ENCODE data around the gene CLIC5.
A peak's percentile ranks its signal among the peaks of the same experiment; 100 is the strongest.
"Not testable (repeated sequence)": the region's sequence is repeated elsewhere in the genome, so short reads cannot be mapped to it uniquely, and the experiment has no call there.

Gene CLIC5

GRCh38 chr6:45951321-45952167, 64.1 kb downstream of the CLIC5 start:
- peaks cover 2% of the 10 kb centered on the region for H3K36me3 Mint-ChIP-seq (ENCODE audit: low read depth)
- no peak for ATAC-seq
- no peaks in the 10 kb centered on the region for H3K4me1 Mint-ChIP-seq

GRCh38 chr6:45949256-45949655, 66.4 kb downstream of the CLIC5 start:
- DNase-seq, result no peak
- Mint-ChIP-seq H3K4me3 (no peak overlapping the region), H3K27me3 (no peaks in the 10 kb centered on the region), H3K27ac (no peak overlapping the region), H3K9me3 (no peaks in the 10 kb centered on the region), H3K4me1 (no peaks in the 10 kb centered on the region), H3K36me3 (ENCODE audit: low read depth) (peaks cover 2% of the 10 kb centered on the region)
- ATAC-seq, result no peak

More at GRCh38 chr6:45951321-45952167, 64.1 kb downstream of the CLIC5 start:
- H3K4me3 Mint-ChIP-seq, result no peak overlapping the region
- H3K9me3 Mint-ChIP-seq, result no peaks in the 10 kb centered on the region
- no peak for DNase-seq
- no peaks in the 10 kb centered on the region for H3K27me3 Mint-ChIP-seq
- no peak overlapping the region for H3K27ac Mint-ChIP-seq

GRCh38 chr6:45947807-45948206, 67.9 kb downstream of the CLIC5 start:
- Mint-ChIP-seq H3K27me3 (no peaks in the 10 kb centered on the region), H3K27ac (no peak overlapping the region), H3K36me3 (ENCODE audit: low read depth) (peaks cover 2% of the 10 kb centered on the region), H3K9me3 (no peaks in the 10 kb centered on the region), H3K4me3 (no peak overlapping the region), H3K4me1 (no peaks in the 10 kb centered on the region)
- ATAC-seq (no peak), DNase-seq (no peak)

- ATAC-seq (no peak), DNase-seq (no peak)
- no peaks in the 10 kb centered on the region for H3K4me1 Mint-ChIP-seq
- no peak overlapping the region for H3K4me3 Mint-ChIP-seq
- H3K9me3 Mint-ChIP-seq, result no peaks in the 10 kb centered on the region
- H3K27me3 Mint-ChIP-seq, result no peaks in the 10 kb centered on the region
- peaks cover 2% of the 10 kb centered on the region for H3K36me3 Mint-ChIP-seq (ENCODE audit: low read depth)
- H3K27ac Mint-ChIP-seq, result no peak overlapping the region
These were observed 68.8 kb downstream of the CLIC5 start for GRCh38 chr6:45946887-45947286.

- ATAC-seq, result peak; percentile 49
- H3K9me3 Mint-ChIP-seq, result no peaks in the 10 kb centered on the region
These were observed 69.3 kb downstream of the CLIC5 start for GRCh38 chr6:45946352-45946751.

GRCh38 chr6:45942953-45943352, 72.7 kb downstream of the CLIC5 start:
- no peaks in the 10 kb centered on the region for H3K27me3 Mint-ChIP-seq
- no peak for ATAC-seq
- peaks cover 6% of the 10 kb centered on the region for H3K4me1 Mint-ChIP-seq
- no peaks in the 10 kb centered on the region for H3K36me3 Mint-ChIP-seq (ENCODE audit: low read depth)
- no peak overlapping the region for H3K27ac Mint-ChIP-seq
- no peak for DNase-seq
- no peak overlapping the region for H3K4me3 Mint-ChIP-seq
- H3K9me3 Mint-ChIP-seq, result no peaks in the 10 kb centered on the region

More at GRCh38 chr6:45946352-45946751, 69.3 kb downstream of the CLIC5 start:
- no peak overlapping the region for H3K27ac Mint-ChIP-seq
- H3K27me3 Mint-ChIP-seq, result no peaks in the 10 kb centered on the region
- H3K36me3 Mint-ChIP-seq (ENCODE audit: low read depth), result peaks cover 2% of the 10 kb centered on the region
- no peak overlapping the region for H3K4me3 Mint-ChIP-seq
- H3K4me1 Mint-ChIP-seq, result no peaks in the 10 kb centered on the region
- peak; percentile 10 for DNase-seq

GRCh38 chr6:45933855-45934254, 81.8 kb downstream of the CLIC5 start:
- ATAC-seq (no peak), DNase-seq (no peak)
- H3K4me1 Mint-ChIP-seq, result no peaks in the 10 kb centered on the region
- H3K36me3 Mint-ChIP-seq (ENCODE audit: low read depth), result no peaks in the 10 kb centered on the region
- no peak overlapping the region for H3K27ac Mint-ChIP-seq
- no peaks in the 10 kb centered on the region for H3K9me3 Mint-ChIP-seq
- no peak overlapping the region for H3K4me3 Mint-ChIP-seq
- no peaks in the 10 kb centered on the region for H3K27me3 Mint-ChIP-seq

GRCh38 chr6:45931232-45931631, 84.4 kb downstream of the CLIC5 start:
- peaks cover 9% of the 10 kb centered on the region for H3K4me1 Mint-ChIP-seq

GRCh38 chr6:45930420-45931040, 85.1 kb downstream of the CLIC5 start:
- no peaks in the 10 kb centered on the region for H3K9me3 Mint-ChIP-seq
- DNase-seq (peak; percentile 71), ATAC-seq (no peak)
- no peak overlapping the region for H3K4me3 Mint-ChIP-seq
- H3K27ac Mint-ChIP-seq, result no peak overlapping the region
- no peaks in the 10 kb centered on the region for H3K36me3 Mint-ChIP-seq (ENCODE audit: low read depth)
- no peaks in the 10 kb centered on the region for H3K27me3 Mint-ChIP-seq
- H3K4me1 Mint-ChIP-seq, result peaks cover 9% of the 10 kb centered on the region

More at GRCh38 chr6:45931232-45931631, 84.4 kb downstream of the CLIC5 start:
- no peak for DNase-seq
- Mint-ChIP-seq H3K27me3 (no peaks in the 10 kb centered on the region), H3K4me3 (no peak overlapping the region), H3K27ac (no peak overlapping the region), H3K36me3 (ENCODE audit: low read depth) (no peaks in the 10 kb centered on the region), H3K9me3 (no peaks in the 10 kb centered on the region)
- no peak for ATAC-seq

- DNase-seq (no peak), ATAC-seq (no peak)
- Mint-ChIP-seq H3K4me1 (peaks cover 11% of the 10 kb centered on the region), H3K36me3 (ENCODE audit: low read depth) (no peaks in the 10 kb centered on the region), H3K4me3 (no peak overlapping the region), H3K27me3 (no peaks in the 10 kb centered on the region), H3K27ac (no peak overlapping the region), H3K9me3 (no peaks in the 10 kb centered on the region)
These were observed 86.0 kb downstream of the CLIC5 start for GRCh38 chr6:45929421-45930361.

- no peak for ATAC-seq
- no peak for DNase-seq
- no peaks in the 10 kb centered on the region for H3K36me3 Mint-ChIP-seq (ENCODE audit: low read depth)
- H3K9me3 Mint-ChIP-seq, result no peaks in the 10 kb centered on the region
- no peak overlapping the region for H3K4me3 Mint-ChIP-seq
- H3K4me1 Mint-ChIP-seq, result peaks cover 20% of the 10 kb centered on the region
- no peaks in the 10 kb centered on the region for H3K27me3 Mint-ChIP-seq
- no peak overlapping the region for H3K27ac Mint-ChIP-seq
These were observed 86.8 kb downstream of the CLIC5 start for GRCh38 chr6:45928721-45929305.

GRCh38 chr6:45927421-45928320, 88.0 kb downstream of the CLIC5 start:
- no peak for ATAC-seq
- peaks cover 31% of the 10 kb centered on the region for H3K4me1 Mint-ChIP-seq
- no peak overlapping the region for H3K4me3 Mint-ChIP-seq

GRCh38 chr6:45926423-45926822, 89.2 kb downstream of the CLIC5 start:
- H3K27ac Mint-ChIP-seq; DNase-seq; H3K9me3 Mint-ChIP-seq; ATAC-seq; H3K4me3 Mint-ChIP-seq; H3K36me3 Mint-ChIP-seq (ENCODE audit: low read depth); H3K27me3 Mint-ChIP-seq: not testable (repeated sequence)
- H3K4me1 Mint-ChIP-seq, result peaks cover 44% of the 10 kb centered on the region

More at GRCh38 chr6:45927421-45928320, 88.0 kb downstream of the CLIC5 start:
- Mint-ChIP-seq H3K9me3 (no peaks in the 10 kb centered on the region), H3K36me3 (ENCODE audit: low read depth) (no peaks in the 10 kb centered on the region), H3K27me3 (no peaks in the 10 kb centered on the region), H3K27ac (no peak overlapping the region)
- DNase-seq, result no peak
